IPS DF 6.9 (cell line): ENCODE data around the gene SRRM1.
"Not testable (repeated sequence)": the region's sequence is repeated elsewhere in the genome, so short reads cannot be mapped to it uniquely, and the experiment has no call there.

Source experiments
- DNase-seq: peaks from one replicate; pipeline ENCODE4 v3.0.0-alpha.2; 2013; ENCODE audit warnings: low read depth, low spot score
- H3K27ac ChIP-seq: one replicate; pipeline ENCODE4 v1.5.1; 2013; ENCODE audit warnings: low read length, control low read depth
- H3K27me3 ChIP-seq: 2 replicates; pipeline ENCODE4 v1.6.1; 2013; ENCODE audit warnings: mild to moderate bottlenecking, low read length; ENCODE audit not compliant: control insufficient read depth, insufficient read depth
- H3K36me3 ChIP-seq: 2 replicates; pipeline ENCODE4 v1.6.1; 2013; ENCODE audit warnings: low read length; ENCODE audit not compliant: control insufficient read depth, insufficient read depth
- H3K4me1 ChIP-seq: 2 replicates; pipeline ENCODE4 v1.6.1; 2013; ENCODE audit warnings: low read length; ENCODE audit not compliant: control insufficient read depth, insufficient read depth
- H3K4me3 ChIP-seq: 2 replicates; pipeline ENCODE4 v1.5.1; 2013; ENCODE audit warnings: mild to moderate bottlenecking, low read length
- H3K9me3 ChIP-seq: 2 replicates; pipeline ENCODE4 v1.6.1; 2013; ENCODE audit warnings: low read length, inconsistent platforms; ENCODE audit not compliant: control insufficient read depth, insufficient read depth
- WGBS: extraction: QIAGEN DNeasy Blood & Tissue Kit; methylation state at CpG from one replicate; pipeline ENCODE4 v1.1.7; 2013; ENCODE audit warnings: mixed read lengths, missing lambda C conversion rate; ENCODE audit not compliant: insufficient read length, insufficient coverage; 5-methylcytosine and 5-hydroxymethylcytosine counted together

SRRM1 gene

DNA sequence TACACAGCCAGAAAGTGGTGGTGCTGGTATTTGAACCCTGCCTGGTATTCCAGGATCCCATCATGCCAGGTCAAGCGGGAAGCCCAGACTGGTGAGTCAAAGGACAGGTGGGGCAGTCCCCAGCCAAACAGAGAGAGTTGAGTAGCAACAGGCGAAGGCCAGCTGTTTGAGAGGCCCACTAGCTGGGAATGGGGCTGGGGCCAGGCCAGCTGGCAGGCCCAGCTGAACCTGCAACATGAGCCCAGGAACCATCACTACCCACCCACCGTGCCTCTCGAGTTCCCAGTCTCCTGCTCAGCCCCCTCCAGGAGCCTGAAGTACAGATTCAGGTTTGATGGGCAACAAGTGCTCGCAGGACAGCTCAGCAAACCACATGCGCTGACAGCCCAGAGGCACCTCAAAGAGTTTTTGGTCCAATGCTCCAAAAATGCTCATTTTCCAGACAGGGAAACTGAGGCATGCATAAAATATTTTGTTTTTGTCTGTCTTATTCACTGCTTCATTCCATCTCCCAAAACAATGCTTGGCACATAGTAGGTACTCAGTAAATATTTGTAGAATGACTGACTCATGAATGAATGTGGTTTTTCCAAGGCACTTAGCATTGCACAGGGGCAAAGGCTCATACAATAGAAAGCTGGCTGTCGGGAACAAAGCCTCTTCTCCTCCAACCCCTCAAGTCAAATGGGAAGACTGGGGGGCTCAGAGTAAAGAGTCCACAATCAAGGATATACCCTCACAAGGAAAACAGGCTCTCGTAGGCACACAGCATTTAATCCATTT is 59.6 kb downstream of the SRRM1 start:
- H3K4me3 ChIP-seq = no peak overlapping the region
- peaks cover 3% of the 10 kb centered on the region; the same call in 1 of the 2 replicates for H3K4me1 ChIP-seq
- WGBS = no CpG with 5 or more reads among the region's 8 CpGs
- H3K27me3 ChIP-seq = no peaks in the 10 kb centered on the region
- H3K27ac ChIP-seq = no peak overlapping the region
- DNase-seq = no peak
- no peaks in the 10 kb centered on the region for H3K36me3 ChIP-seq
- no peaks in the 10 kb centered on the region for H3K9me3 ChIP-seq

GRCh38 chr1:24704411-24705259 is 61.5 kb downstream of the SRRM1 start:
- WGBS = no CpG with 5 or more reads among the region's 16 CpGs
- H3K36me3 ChIP-seq = no peaks in the 10 kb centered on the region
- H3K27ac ChIP-seq = no peak overlapping the region
- no peak overlapping the region for H3K4me3 ChIP-seq
- H3K9me3 ChIP-seq = no peaks in the 10 kb centered on the region
- no peaks in the 10 kb centered on the region for H3K27me3 ChIP-seq
- H3K4me1 ChIP-seq = peaks cover 3% of the 10 kb centered on the region; the same call in 1 of the 2 replicates
- DNase-seq = no peak

GRCh38 chr1:24705260-24706073 is 62.4 kb downstream of the SRRM1 start:
- Histone ChIP-seq H3K27ac (no peak overlapping the region), H3K36me3 (no peaks in the 10 kb centered on the region), H3K4me1 (peaks cover 3% of the 10 kb centered on the region; the same call in 1 of the 2 replicates), H3K27me3 (no peaks in the 10 kb centered on the region), H3K9me3 (no peaks in the 10 kb centered on the region), H3K4me3 (no peak overlapping the region)
- no CpG with 5 or more reads among the region's 18 CpGs for WGBS
- DNase-seq = peak; percentile 73

GRCh38 chr1:24706074-24706389 is 62.9 kb downstream of the SRRM1 start:
- not testable (repeated sequence) for H3K36me3 ChIP-seq, H3K4me1 ChIP-seq, H3K9me3 ChIP-seq, H3K27me3 ChIP-seq, H3K4me3 ChIP-seq, H3K27ac ChIP-seq, DNase-seq
- WGBS = no CpG with 5 or more reads among the region's 9 CpGs

DNA sequence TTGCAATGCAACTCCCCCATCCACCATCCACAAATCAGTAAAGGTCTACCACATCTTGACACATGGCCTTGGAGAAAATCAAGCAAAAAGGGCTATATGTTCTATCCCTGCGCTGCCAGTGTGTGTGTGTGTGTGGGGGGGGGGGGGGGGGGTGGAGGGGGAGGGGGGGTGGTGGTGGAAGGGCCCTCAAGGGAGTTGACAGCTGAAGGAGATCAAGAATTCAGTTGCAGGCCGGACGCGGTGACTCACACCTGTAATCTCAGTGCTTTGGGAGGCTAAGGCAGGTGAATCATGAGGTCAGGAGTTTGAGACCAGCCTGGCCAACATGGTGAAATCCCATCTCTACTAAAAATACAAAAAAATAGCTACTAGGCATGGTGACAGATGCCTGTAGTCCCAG is 64.6 kb downstream of the SRRM1 start:
- WGBS = no CpG with 5 or more reads among the region's 4 CpGs
- H3K4me3 ChIP-seq = no peak overlapping the region
- H3K27me3 ChIP-seq = no peaks in the 10 kb centered on the region
- no peaks in the 10 kb centered on the region for H3K9me3 ChIP-seq
- no peaks in the 10 kb centered on the region for H3K4me1 ChIP-seq
- no peak overlapping the region for H3K27ac ChIP-seq
- no peak for DNase-seq
- no peaks in the 10 kb centered on the region for H3K36me3 ChIP-seq

DNA sequence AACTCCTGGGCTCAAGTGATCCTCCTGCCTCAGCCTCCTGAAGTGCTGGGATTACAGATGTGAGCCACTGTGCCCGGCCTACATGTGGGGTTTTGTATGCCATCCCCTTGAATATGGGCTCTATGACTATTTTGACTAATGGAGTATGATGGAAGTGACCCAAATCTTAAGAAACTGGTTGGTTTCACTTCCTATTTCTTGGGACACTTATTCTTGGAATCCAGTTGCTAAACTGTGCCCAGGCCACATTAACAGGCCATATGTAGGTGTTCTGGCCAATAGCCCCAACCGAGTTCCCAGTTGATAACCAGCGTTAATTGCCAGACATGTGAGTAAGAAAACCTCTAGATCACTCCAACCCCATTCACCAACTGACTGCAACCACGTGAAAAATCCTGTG is 65.8 kb downstream of the SRRM1 start:
- Histone ChIP-seq H3K27ac (no peak overlapping the region), H3K36me3 (no peaks in the 10 kb centered on the region), H3K9me3 (no peaks in the 10 kb centered on the region), H3K4me3 (no peak overlapping the region), H3K4me1 (no peaks in the 10 kb centered on the region), H3K27me3 (no peaks in the 10 kb centered on the region)
- DNase-seq = no peak
- no CpG with 5 or more reads among the region's 4 CpGs for WGBS

- Histone ChIP-seq H3K27ac (no peak overlapping the region), H3K4me3 (no peak overlapping the region), H3K27me3 (no peaks in the 10 kb centered on the region), H3K36me3 (no peaks in the 10 kb centered on the region), H3K9me3 (no peaks in the 10 kb centered on the region), H3K4me1 (no peaks in the 10 kb centered on the region)
- no CpG with 5 or more reads among the region's 5 CpGs for WGBS
- no peak for DNase-seq
These were observed 66.8 kb downstream of the SRRM1 start for GRCh38 chr1:24709791-24710441.

GRCh38 chr1:24711329-24711728 is 68.2 kb downstream of the SRRM1 start:
- Histone ChIP-seq H3K27ac (no peak overlapping the region), H3K4me1 (no peaks in the 10 kb centered on the region), H3K4me3 (no peak overlapping the region), H3K9me3 (no peaks in the 10 kb centered on the region), H3K36me3 (no peaks in the 10 kb centered on the region), H3K27me3 (no peaks in the 10 kb centered on the region)
- no peak for DNase-seq
- no CpG with 5 or more reads among the region's 4 CpGs for WGBS

DNA sequence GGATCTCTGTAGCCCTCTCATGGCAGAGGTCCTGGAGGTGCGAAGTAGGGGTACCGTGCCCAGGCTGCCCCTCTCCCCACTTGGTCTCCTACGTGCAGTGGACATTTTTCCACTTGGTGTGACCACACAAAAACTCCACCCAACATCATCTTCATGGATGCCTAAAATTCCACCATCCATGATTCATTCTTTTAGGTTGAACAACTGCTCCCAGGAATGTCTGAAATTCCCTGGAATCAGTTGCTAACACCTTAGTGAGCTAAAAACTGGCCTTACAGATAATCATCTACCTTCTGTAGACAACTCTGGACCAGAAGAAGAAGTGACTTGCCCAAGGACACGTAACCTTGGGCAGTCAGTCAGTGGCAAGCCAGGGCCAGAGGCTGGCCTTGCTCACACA is 70.1 kb downstream of the SRRM1 start:
- DNase-seq = no peak
- no peaks in the 10 kb centered on the region for H3K4me1 ChIP-seq
- no peak overlapping the region for H3K27ac ChIP-seq
- no peaks in the 10 kb centered on the region for H3K27me3 ChIP-seq
- no peaks in the 10 kb centered on the region for H3K9me3 ChIP-seq
- H3K4me3 ChIP-seq = no peak overlapping the region
- no CpG with 5 or more reads among the region's 4 CpGs for WGBS
- H3K36me3 ChIP-seq = no peaks in the 10 kb centered on the region

DNA sequence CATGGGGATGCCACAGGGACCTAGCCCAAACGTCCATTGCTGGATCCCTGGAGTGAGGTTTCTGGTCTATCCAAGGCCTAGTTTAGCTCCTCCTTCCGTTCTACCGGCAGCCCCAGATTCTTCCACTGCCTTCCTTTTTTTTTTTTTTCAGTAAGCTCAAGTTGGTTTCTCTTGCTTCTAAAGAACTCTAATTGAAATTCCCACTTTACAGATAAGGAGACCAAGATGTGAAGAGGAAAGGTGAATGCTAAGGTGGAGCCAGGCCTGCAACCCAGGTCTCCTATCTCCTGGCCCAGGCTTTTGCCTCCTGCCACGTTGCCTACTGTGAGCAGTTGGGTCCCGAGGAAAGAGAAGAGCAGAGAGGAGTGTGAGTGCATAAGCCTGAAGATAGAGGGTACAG is 70.6 kb downstream of the SRRM1 start:
- WGBS = no CpG with 5 or more reads among the region's 5 CpGs
- Histone ChIP-seq H3K27ac (no peak overlapping the region), H3K9me3 (no peaks in the 10 kb centered on the region), H3K36me3 (no peaks in the 10 kb centered on the region), H3K27me3 (no peaks in the 10 kb centered on the region), H3K4me3 (no peak overlapping the region), H3K4me1 (no peaks in the 10 kb centered on the region)
- DNase-seq = no peak
